ENCODE data around the gene PTP4A2.
A peak's percentile ranks its signal among the peaks of the same experiment; 100 is the strongest.

Gene PTP4A2

GRCh38 chr1:31938184-31938975 lies at the start of gene PTP4A2:
Gene PTP4A2 (minus strand): TSS chr1:31938368. CDS start chr1:31919065, 19,303 bp downstream.
- DNase-seq (ENCODE audit: low read depth): peak; percentile 96

GRCh38 chr1:31987135-31987619 lies 49.0 kb upstream of the PTP4A2 start:
- DNase-seq (ENCODE audit: low read depth): no peak

- no peak for DNase-seq (ENCODE audit: low read depth)
Measured at GRCh38 chr1:31985430-31985829, 47.3 kb upstream of the PTP4A2 start.

GRCh38 chr1:31984419-31985347 lies 46.5 kb upstream of the PTP4A2 start:
- peak; percentile 61 for DNase-seq (ENCODE audit: low read depth)

DNA sequence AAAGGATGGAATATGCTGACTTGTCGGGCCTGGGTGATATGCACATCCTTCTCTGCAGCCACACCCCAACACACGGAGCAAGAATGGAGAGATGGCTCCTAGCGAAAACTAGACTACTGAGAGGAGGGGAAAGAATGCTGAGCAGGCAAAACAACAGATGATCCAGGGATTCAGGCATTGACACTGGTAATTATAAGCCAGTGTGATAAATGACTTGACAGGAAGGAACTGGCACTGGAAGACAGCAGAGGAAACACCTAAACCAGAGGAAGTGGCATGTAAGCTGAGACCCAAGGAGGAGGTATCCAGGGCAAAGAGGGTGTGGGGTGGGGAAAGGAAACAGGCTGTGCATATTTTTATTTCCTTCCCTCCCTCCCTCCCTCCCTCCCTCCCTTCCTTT lies 43.8 kb upstream of the PTP4A2 start:
- DNase-seq (ENCODE audit: low read depth): no peak

DNA sequence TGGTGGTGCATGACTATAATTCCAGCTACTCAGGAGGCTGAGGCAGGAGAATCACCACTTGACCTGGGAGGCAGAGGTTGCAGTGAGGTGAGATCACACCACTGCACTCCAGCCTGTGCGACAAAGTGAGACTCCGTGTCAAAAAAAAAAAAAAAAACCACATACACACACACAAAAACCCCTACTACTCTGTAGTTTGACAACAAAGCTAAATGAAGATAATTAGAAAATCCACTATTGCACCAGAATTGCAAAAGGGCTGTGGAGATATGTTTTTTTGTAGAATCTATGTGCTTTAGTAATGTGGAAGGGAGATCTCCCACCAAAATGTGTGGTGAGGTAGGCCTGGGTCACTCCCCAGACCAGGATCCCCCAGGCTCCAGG lies 43.3 kb upstream of the PTP4A2 start:
- DNase-seq (ENCODE audit: low read depth): no peak

- no peak for DNase-seq (ENCODE audit: low read depth)
Measured at GRCh38 chr1:31980835-31981455, 42.8 kb upstream of the PTP4A2 start.

DNA sequence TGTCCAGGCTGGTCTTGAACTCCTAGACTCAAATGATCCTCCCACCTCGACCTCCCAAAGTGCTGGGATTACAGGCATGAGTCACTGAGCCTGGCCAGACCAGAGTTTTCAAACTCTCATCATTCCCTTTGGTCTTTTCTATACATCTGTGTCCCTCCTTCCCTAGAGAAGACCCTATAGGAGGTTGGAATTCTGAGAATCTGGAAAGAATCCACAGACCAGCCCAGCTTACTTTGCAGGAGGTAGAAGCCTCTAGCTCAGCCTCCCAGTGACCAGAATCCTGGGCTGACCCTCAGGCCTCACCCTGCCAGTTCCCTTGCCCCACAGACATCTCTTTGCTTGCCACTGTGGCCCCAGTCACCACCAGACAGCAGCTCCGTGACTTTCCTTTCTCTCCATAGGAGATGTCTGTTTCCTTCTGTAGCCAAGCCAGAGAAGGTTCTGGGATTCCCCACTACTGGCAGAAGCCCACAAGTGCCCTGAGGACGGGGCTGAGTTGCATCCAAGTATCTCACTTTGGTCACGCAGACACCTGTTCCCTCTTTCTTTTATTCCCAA lies 40.8 kb upstream of the PTP4A2 start:
- DNase-seq (ENCODE audit: low read depth): no peak

DNA sequence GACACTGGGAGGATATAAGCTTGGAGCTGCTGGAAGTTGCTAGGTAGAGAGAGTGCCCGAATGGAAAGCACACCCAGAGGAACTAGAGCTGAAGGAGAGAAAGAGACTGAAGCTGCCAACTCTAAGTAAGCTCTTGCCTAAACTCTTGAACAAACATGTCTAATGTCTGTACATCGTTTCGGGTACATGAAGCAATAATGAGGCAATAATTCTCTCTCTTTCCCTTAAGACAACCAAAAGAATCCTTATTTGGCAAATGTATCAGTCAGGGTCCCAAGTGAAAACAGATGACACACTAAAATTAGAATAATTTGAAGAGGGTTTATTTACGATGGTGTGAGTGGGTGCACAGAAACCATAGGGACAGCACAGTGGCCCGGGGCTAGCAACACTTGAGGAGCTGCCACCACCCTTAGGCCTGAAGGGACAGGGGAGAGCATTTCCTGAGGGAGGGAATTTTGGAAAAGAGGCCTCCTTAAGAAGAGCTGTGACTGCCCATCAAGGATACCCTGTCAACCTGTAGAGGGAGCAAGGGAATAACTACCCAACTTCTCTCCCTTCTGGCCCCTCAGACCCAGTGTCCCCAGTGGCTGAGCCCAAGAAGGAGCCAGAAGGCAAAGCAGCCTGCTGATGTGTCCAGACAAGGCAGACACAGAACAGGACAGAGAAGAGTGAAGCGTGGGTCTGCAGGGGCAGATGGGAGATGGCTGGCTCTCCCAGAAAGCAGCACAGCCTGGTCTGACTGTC lies 39.4 kb upstream of the PTP4A2 start:
- DNase-seq (ENCODE audit: low read depth): peak; percentile 53

- DNase-seq (ENCODE audit: low read depth): peak; percentile 84
Measured at GRCh38 chr1:31976401-31976800, 38.2 kb upstream of the PTP4A2 start.

DNA sequence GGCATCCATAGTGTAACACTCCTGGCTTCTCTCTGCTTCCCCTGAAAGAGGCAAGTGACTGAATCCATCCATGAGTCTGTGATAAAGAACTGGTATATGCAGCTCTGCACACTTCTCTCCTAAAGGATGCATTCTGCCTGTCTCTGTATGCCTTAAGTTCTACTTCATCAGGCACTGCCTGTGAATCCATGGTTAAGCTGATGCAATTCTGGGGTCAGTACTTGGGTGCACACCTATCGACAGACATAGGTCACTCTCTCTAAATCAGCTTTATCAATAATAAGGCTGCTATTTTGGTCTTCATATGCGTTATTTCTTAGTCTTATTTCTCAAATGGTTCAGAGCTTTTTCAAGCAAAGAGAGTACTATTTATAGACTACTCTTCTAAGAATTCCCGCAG lies 32.7 kb upstream of the PTP4A2 start:
- no peak for DNase-seq (ENCODE audit: low read depth)

GRCh38 chr1:31961536-31961935 lies 23.4 kb upstream of the PTP4A2 start:
- DNase-seq (ENCODE audit: low read depth): no peak

DNA sequence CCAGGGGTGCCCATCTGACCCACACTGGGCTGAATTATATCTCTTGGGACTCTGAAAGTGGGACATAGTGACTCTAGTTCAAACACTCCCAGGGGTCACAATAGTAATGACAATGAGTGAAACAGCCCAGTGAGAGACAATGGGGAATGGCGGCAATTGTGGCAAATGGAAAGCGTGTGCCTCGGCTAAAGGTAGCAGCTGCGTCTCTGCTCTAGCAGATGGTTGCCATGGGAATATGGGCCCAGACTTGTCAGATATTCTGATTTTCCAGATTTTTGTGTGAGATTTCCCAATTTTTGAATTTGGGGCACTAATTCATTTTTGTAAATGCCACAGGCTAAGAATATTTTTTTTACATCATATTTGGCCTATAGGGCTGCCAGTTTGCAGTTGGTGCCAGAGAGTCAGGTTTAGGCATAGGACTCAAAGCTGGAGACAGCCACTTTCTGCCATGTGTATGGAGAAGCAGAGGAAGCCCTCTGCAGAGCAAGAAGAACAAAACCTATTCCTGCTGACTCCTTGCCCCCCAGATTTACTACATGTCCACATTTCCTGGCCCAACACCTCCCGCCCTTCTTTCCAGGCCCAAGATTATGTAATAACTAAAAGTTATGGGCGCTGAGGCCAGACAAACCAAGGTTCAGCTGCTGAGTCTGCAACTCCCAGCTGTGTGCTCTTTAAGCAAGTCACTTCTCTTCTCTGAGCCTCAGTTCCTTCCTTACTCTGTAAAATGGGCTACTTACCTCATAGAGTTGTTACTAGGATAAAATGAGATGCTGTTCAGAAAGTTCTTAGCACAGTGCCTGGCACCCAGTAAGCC lies 21.6 kb upstream of the PTP4A2 start:
- no peak for DNase-seq (ENCODE audit: low read depth)

DNA sequence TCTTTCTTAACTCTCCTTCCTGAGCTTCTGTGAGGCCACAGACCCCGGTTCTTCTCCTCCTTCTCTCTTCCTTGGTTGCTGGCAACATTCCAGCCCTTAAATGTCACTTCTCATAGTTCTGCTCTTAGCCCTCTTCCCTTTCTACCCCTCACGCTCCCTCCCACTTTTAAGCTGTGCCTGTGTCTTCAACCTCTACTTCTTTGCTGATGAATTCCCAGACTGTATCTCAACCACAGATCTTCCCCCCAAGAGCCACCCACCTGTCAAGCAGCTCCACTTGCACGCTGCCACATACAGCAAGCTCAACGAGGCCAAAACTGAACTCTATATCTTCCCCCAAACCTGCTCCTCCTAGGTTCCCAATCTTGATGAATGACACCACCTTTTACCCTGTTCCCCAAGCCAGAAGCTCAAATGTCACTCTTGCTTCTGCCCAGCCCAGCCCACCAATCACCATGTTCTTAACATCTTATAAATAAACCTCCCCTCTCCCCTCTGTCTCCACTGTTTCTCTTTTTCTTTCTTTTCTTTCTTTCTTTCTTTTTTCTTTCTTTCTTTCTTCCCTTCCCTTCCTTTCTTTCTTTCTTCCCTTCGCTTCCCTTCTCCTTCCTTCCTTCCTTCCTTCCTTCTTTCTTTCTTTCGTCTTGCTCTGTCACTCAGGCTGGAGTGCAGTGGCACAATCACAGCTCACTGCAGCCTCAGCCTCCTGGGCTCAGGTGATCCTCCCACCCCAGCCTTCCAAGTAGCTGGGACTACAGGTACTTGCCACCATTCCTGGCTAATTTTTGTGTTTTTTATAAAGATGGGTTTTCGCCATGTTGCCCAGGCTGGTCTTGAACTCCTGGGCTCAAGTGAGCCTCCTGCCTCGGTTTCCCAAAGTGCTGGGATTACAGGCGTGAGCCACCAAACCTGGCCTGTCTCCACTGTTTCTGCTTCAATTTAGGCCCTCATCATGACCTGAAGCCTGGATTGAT lies 19.8 kb upstream of the PTP4A2 start:
- no peak for DNase-seq (ENCODE audit: low read depth)

- peak; percentile 100 for DNase-seq (ENCODE audit: low read depth)
Measured at GRCh38 chr1:31955917-31956736, 18.0 kb upstream of the PTP4A2 start.

DNA sequence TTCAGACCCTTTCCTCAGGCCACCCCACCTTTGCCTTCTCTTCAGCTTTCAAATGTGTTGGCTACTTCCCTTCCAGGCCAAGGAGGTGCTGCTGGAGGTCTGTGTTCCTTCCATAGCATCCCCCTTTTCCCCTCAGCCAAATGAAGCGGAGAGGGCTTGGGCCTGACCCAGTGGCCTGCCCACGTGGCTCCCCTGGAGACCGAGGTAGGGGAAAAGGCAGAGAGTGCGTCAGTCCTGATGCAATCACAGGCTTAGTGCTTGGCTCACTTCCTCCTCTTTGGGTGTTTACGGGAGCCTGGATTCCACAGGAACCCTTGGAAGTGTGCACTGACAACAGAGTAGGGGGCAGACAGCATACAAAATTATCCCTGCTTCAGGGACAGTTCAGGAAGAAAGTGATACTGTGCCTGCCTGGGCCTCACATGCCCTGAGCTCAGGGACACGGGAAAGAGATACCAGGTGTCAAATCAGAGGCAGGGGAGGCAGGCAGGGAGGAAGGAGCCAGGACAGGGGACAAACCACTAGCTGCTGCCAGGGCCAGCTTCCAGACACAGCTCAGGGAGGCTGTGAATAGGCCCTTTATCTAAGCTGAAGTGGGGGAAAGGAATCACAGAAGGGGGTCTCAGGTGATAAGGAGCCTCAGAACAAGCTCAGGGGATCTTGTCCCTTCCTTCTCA lies 16.6 kb upstream of the PTP4A2 start:
- peak; percentile 98 for DNase-seq (ENCODE audit: low read depth)

GRCh38 chr1:31952825-31953220 lies 14.7 kb upstream of the PTP4A2 start:
- no peak for DNase-seq (ENCODE audit: low read depth)

- no peak for DNase-seq (ENCODE audit: low read depth)
Measured at GRCh38 chr1:31951276-31951675, 13.1 kb upstream of the PTP4A2 start.
